ENCODE results near the gene DFFB.

DFFB gene

GRCh38 chr1:3821447-3821846 is 35.8 kb upstream of the DFFB start:
- TF ChIP-seq ELF4 (IDR thresholded peaks at IDR 0.05) (no peak), ZNF384 (IDR thresholded peaks at IDR 0.05) (no peak), LEF1 (IDR thresholded peaks at IDR 0.05; ENCODE audit: borderline replicate concordance) (no peak), ARNT (IDR thresholded peaks at IDR 0.05) (no peak), BHLHE40 (IDR thresholded peaks at IDR 0.05; ENCODE audit: borderline replicate concordance) (no peak), PKNOX1 (IDR thresholded peaks at IDR 0.05) (no peak), HDGF (IDR thresholded peaks at IDR 0.05; ENCODE audit: borderline replicate concordance) (no peak), SUZ12 (IDR thresholded peaks at IDR 0.05) (no peak), FOXA1 (IDR thresholded peaks at IDR 0.05) (no peak), L3MBTL2 (conservative IDR thresholded peaks at IDR 0.05) (no peak), NFRKB (IDR thresholded peaks at IDR 0.05) (no peak), TARDBP (IDR thresholded peaks at IDR 0.05) (no peak), CTBP1 (IDR thresholded peaks at IDR 0.05; ENCODE audit: borderline replicate concordance) (no peak), SP1 (IDR thresholded peaks at IDR 0.05) (no peak)
- DNase-seq (ENCODE audit: extremely low spot score), result no peak
- ChIA-PET POLR2A (interaction anchor here (1.5 kb wide), 1 partner anchor 25 kb away, joined by 3 read pairs; the partner anchor contains the start of gene LRRC47), CTCF (no interaction called here)

- POLR2A ChIA-PET, result interaction anchor here (1.5 kb wide), 1 partner anchor 26 kb away, joined by 3 read pairs; the partner anchor contains the start of gene LRRC47
- CTCF ChIA-PET, result no interaction called here
- TF ChIP-seq SP1 (IDR thresholded peaks at IDR 0.05) (no peak), LEF1 (IDR thresholded peaks at IDR 0.05; ENCODE audit: borderline replicate concordance) (no peak), CTBP1 (IDR thresholded peaks at IDR 0.05; ENCODE audit: borderline replicate concordance) (no peak), SUZ12 (IDR thresholded peaks at IDR 0.05) (no peak), FOXK2 (IDR thresholded peaks at IDR 0.05) (no peak), FOXM1 (IDR thresholded peaks at IDR 0.05; ENCODE audit: borderline replicate concordance) (no peak), ZNF384 (IDR thresholded peaks at IDR 0.05) (no peak), ELF4 (IDR thresholded peaks at IDR 0.05) (no peak), ARNT (IDR thresholded peaks at IDR 0.05) (no peak), FOXA1 (IDR thresholded peaks at IDR 0.05) (no peak), HDGF (IDR thresholded peaks at IDR 0.05; ENCODE audit: borderline replicate concordance) (no peak)
Observed at GRCh38 chr1:3821908-3822307, 35.4 kb upstream of the DFFB start.

GRCh38 chr1:3822421-3822820 is 34.9 kb upstream of the DFFB start:
- ChIA-PET CTCF (no interaction called here), POLR2A (interaction anchor here (1.5 kb wide), 1 partner anchor 26 kb away, joined by 3 read pairs; the partner anchor contains the start of gene LRRC47)
- no peak for DNase-seq (ENCODE audit: extremely low spot score)
- TF ChIP-seq NFRKB (IDR thresholded peaks at IDR 0.05) (no peak), HDGF (IDR thresholded peaks at IDR 0.05; ENCODE audit: borderline replicate concordance) (no peak), ARNT (IDR thresholded peaks at IDR 0.05) (no peak), LEF1 (IDR thresholded peaks at IDR 0.05; ENCODE audit: borderline replicate concordance) (no peak), ZNF384 (IDR thresholded peaks at IDR 0.05) (no peak), ELF4 (IDR thresholded peaks at IDR 0.05) (no peak), CTBP1 (IDR thresholded peaks at IDR 0.05; ENCODE audit: borderline replicate concordance) (no peak), FOXA1 (IDR thresholded peaks at IDR 0.05) (no peak), TARDBP (IDR thresholded peaks at IDR 0.05) (no peak), BHLHE40 (IDR thresholded peaks at IDR 0.05; ENCODE audit: borderline replicate concordance) (no peak), PKNOX1 (IDR thresholded peaks at IDR 0.05) (no peak), FOXK2 (IDR thresholded peaks at IDR 0.05) (no peak), L3MBTL2 (conservative IDR thresholded peaks at IDR 0.05) (no peak), FOXM1 (IDR thresholded peaks at IDR 0.05; ENCODE audit: borderline replicate concordance) (no peak)

More at GRCh38 chr1:3821908-3822307, 35.4 kb upstream of the DFFB start:
- no peak for DNase-seq (ENCODE audit: extremely low spot score)

- DNase-seq (ENCODE audit: extremely low spot score), result no peak
- TF ChIP-seq ZNF384 (IDR thresholded peaks at IDR 0.05) (no peak), HDGF (IDR thresholded peaks at IDR 0.05; ENCODE audit: borderline replicate concordance) (no peak), ELF4 (IDR thresholded peaks at IDR 0.05) (no peak), BHLHE40 (IDR thresholded peaks at IDR 0.05; ENCODE audit: borderline replicate concordance) (no peak), TARDBP (IDR thresholded peaks at IDR 0.05) (no peak), SP1 (IDR thresholded peaks at IDR 0.05) (no peak)
- ChIA-PET POLR2A (no interaction called here), CTCF (no interaction called here)
Observed at GRCh38 chr1:3824650-3825049, 32.6 kb upstream of the DFFB start.

GRCh38 chr1:3825356-3825755 is 31.9 kb upstream of the DFFB start:
- POLR2A ChIA-PET, result no interaction called here
- no peak for DNase-seq (ENCODE audit: extremely low spot score)
- CTCF ChIA-PET, result no interaction called here
- TF ChIP-seq L3MBTL2 (conservative IDR thresholded peaks at IDR 0.05) (no peak), TARDBP (IDR thresholded peaks at IDR 0.05) (no peak), CTBP1 (IDR thresholded peaks at IDR 0.05; ENCODE audit: borderline replicate concordance) (no peak), BHLHE40 (IDR thresholded peaks at IDR 0.05; ENCODE audit: borderline replicate concordance) (no peak), SUZ12 (IDR thresholded peaks at IDR 0.05) (no peak), FOXA1 (IDR thresholded peaks at IDR 0.05) (no peak), HDGF (IDR thresholded peaks at IDR 0.05; ENCODE audit: borderline replicate concordance) (no peak), SP1 (IDR thresholded peaks at IDR 0.05) (no peak), FOXK2 (IDR thresholded peaks at IDR 0.05) (no peak), NFRKB (IDR thresholded peaks at IDR 0.05) (no peak), PKNOX1 (IDR thresholded peaks at IDR 0.05) (no peak), ZNF384 (IDR thresholded peaks at IDR 0.05) (no peak), ELF4 (IDR thresholded peaks at IDR 0.05) (no peak), FOXM1 (IDR thresholded peaks at IDR 0.05; ENCODE audit: borderline replicate concordance) (no peak), LEF1 (IDR thresholded peaks at IDR 0.05; ENCODE audit: borderline replicate concordance) (no peak), ARNT (IDR thresholded peaks at IDR 0.05) (no peak)

GRCh38 chr1:3827813-3828307 is 29.4 kb upstream of the DFFB start:
- no peak for DNase-seq (ENCODE audit: extremely low spot score)
- TF ChIP-seq TARDBP (IDR thresholded peaks at IDR 0.05) (no peak), FOXM1 (IDR thresholded peaks at IDR 0.05; ENCODE audit: borderline replicate concordance) (no peak), CTBP1 (IDR thresholded peaks at IDR 0.05; ENCODE audit: borderline replicate concordance) (no peak), ARNT (IDR thresholded peaks at IDR 0.05) (no peak), SP1 (IDR thresholded peaks at IDR 0.05) (no peak), FOXA1 (IDR thresholded peaks at IDR 0.05) (no peak), PKNOX1 (IDR thresholded peaks at IDR 0.05) (no peak), ELF4 (IDR thresholded peaks at IDR 0.05) (no peak), LEF1 (IDR thresholded peaks at IDR 0.05; ENCODE audit: borderline replicate concordance) (no peak), NFRKB (IDR thresholded peaks at IDR 0.05) (no peak), L3MBTL2 (conservative IDR thresholded peaks at IDR 0.05) (no peak)
- ChIA-PET POLR2A (no interaction called here), CTCF (no interaction called here)
